ENCODE results near the gene ANGPT4. TPM values are rescaled to one million over a fixed set of nuclear protein-coding genes. Genes with fewer than 3 reads are reported as not detected.

The ANGPT4 gene
- total and polyA plus RNA-seq, 2 of the 13 experiments (the other 11 are each of a cell fraction or from before 2014, with no cell fraction given), result not detected

DNA sequence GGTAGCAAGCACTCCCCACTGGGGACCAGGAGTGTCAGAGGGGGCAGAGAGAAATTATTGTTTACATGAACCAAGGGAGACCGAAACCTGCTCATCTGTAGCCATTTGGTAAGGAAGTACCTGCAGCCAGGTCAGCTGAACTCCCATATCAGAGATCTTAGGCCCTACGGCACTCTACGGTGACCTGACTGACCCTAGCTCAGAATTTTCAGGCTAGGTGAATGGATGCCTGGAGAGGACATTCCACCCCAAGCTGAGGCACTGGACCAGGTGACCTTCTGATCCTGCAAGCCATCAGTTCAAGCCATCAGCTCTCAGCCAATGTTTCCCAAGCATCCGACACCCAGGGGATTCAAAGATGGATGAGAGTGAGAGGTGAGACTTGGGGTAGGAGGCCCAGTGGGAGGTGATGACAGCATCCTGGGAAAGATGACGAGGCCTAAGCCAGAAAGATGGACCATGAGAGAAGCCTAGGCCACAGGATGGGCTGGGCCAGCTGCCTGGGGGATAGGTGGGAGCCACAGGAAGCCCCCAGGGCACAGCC is 2.8 kb downstream of the ANGPT4 start:
- DNase-seq (ENCODE audit: low spot score) (no peak), ATAC-seq (no peak)
- in situ Hi-C loops (cut with HindIII; ENCODE audit: extremely low pct_ligation_motif_present, low pct_unique_long_range_greater_than_20kb), result no loop called here

More for the DNA sequence above, 2.8 kb downstream of the ANGPT4 start:
- Histone ChIP-seq H2AFZ (ENCODE audit: low read length) (no peak overlapping the region), H3K36me3 (replicated peaks in 1 of 2; ENCODE audit: control insufficient read depth in 1 of 2, insufficient read depth in 2 of 2, low read length in 2 of 2) (no peaks in the 10 kb centered on the region), H3K9me3 (ENCODE audit: low read length) (no peaks in the 10 kb centered on the region), H3K27ac (ENCODE audit: extremely low read length, insufficient read depth, low read length) (no peak overlapping the region), H3K27me3 (ENCODE audit: control insufficient read depth in 1 of 2, insufficient read depth in 2 of 2, low read length in 2 of 2) (peaks cover 1 to 22% of the 10 kb centered on the region in 2 experiments; a peak in 3 of 5 replicates), H3K79me2 (ENCODE audit: insufficient read depth, low read length) (no peaks in the 10 kb centered on the region), H3K9ac (ENCODE audit: insufficient read depth, low read depth, low read length) (no peak overlapping the region), H3K4me1 (ENCODE audit: insufficient read depth, low read length) (peaks cover 17% of the 10 kb centered on the region), H3K4me3 (replicated peaks in 1 of 3; ENCODE audit: insufficient read depth in 1 of 3, low read depth in 2 of 3, low read length in 3 of 3) (no peak overlapping the region), H3K4me2 (ENCODE audit: low read depth, low read length) (no peak overlapping the region), H4K20me1 (ENCODE audit: insufficient read depth, low read length) (no peaks in the 10 kb centered on the region)
- intact Hi-C loops (cut with micrococcal nuclease; ENCODE audit: unreplicated experiment), result no loop called here
- WGBS (ENCODE audit: low lambda C conversion rate), result 27% methylated on average over 5 of the region's 5 CpGs
- peak; percentile 50 for TF ChIP-seq CREB1 (IDR thresholded peaks at IDR 0.05)
- TF ChIP-seq CREB1 (CRISPR knock-in tag; IDR thresholded peaks at IDR 0.05), result no peak
- TF ChIP-seq ZNF383 (CRISPR knock-in tag; IDR thresholded peaks at IDR 0.05; ENCODE audit: borderline replicate concordance), result no peak
- no peak for TF ChIP-seq NAIF1 (CRISPR knock-in tag; IDR thresholded peaks at IDR 0.05; ENCODE audit: borderline replicate concordance)
- no peak for TF ChIP-seq ZNF343 (CRISPR knock-in tag; IDR thresholded peaks at IDR 0.05)
- TF ChIP-seq PAWR (CRISPR knock-in tag; IDR thresholded peaks at IDR 0.05; ENCODE audit: borderline replicate concordance), result no peak
- TF ChIP-seq ELF1 (CRISPR knock-in tag; IDR thresholded peaks at IDR 0.05), result no peak
- TF ChIP-seq, protein P1, sequence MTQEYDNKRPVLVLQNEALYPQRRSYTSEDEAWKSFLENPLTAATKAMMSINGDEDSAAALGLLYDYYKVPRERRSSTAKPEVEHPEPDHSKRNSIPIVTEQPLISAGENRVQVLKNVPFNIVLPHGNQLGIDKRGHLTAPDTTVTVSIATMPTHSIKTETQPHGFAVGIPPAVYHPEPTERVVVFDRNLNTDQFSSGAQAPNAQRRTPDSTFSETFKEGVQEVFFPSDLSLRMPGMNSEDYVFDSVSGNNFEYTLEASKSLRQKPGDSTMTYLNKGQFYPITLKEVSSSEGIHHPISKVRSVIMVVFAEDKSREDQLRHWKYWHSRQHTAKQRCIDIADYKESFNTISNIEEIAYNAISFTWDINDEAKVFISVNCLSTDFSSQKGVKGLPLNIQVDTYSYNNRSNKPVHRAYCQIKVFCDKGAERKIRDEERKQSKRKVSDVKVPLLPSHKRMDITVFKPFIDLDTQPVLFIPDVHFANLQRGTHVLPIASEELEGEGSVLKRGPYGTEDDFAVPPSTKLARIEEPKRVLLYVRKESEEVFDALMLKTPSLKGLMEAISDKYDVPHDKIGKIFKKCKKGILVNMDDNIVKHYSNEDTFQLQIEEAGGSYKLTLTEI (CRISPR knock-in tag; conservative IDR thresholded peaks at IDR 0.05), result no peak
- TF ChIP-seq, protein P2, sequence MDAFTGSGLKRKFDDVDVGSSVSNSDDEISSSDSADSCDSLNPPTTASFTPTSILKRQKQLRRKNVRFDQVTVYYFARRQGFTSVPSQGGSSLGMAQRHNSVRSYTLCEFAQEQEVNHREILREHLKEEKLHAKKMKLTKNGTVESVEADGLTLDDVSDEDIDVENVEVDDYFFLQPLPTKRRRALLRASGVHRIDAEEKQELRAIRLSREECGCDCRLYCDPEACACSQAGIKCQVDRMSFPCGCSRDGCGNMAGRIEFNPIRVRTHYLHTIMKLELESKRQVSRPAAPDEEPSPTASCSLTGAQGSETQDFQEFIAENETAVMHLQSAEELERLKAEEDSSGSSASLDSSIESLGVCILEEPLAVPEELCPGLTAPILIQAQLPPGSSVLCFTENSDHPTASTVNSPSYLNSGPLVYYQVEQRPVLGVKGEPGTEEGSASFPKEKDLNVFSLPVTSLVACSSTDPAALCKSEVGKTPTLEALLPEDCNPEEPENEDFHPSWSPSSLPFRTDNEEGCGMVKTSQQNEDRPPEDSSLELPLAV (CRISPR knock-in tag; conservative IDR thresholded peaks at IDR 0.05; ENCODE audit: low read depth), result no peak
- ChIA-PET POLR2A (no interaction called here), CTCF (ENCODE audit: low intra/inter-chr PET ratio, low total read pairs) (no interaction called here)
- FAIRE-seq, result no peak
- BruUV-seq (replicated peaks), result no TSS peak
